ENCODE results near the gene DLX3. TPM values are rescaled to one million over a fixed set of nuclear protein-coding genes. Genes with fewer than 3 reads are reported as not detected.

The DLX3 gene
- total RNA-seq, 4 donors from 2014 or later = 12.9 to 31.8 (median 23.8) TPM

DNA sequence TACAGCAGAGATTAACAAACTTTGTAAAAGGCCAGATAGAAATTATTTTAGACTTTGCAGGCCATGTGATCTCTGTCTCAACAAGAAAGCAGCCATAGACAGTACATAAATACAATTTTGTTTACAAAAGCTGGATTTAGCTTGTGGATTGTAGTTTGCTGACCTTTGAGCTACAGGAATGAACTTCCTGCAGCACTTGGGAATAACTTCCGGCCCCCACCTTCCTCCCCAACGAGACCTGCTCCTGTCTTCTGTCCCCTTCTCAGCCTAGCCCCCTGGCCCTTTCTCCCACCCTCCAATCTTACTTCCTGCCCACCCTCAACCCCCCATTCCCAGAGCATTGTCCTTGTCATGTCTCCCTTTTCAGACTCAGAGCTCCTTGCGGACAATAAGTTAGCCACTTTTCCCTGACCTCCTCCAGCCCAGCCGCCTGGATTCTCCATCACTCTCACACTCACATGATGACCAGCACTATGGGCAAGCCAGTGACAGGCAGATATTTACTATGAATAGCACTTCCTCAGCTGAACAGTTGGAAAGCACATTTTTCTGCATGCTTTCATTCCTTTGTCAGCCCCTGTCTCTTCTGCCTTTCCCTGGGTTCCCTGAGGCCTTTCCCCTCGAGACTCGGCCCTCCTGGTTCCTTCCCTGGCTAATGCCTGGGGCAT lies 27.6 kb upstream of the DLX3 start:
- no peak for DNase-seq (ENCODE audit: low spot score in 2 of 2)
- peaks cover 4% of the 10 kb centered on the region for H3K27me3 ChIP-seq
- 69% methylated on average over 6 of the region's 6 CpGs for WGBS
- no peaks in the 10 kb centered on the region for H3K9me3 ChIP-seq
- no peak overlapping the region for H3K4me3 ChIP-seq
- peaks cover 10% of the 10 kb centered on the region for H3K4me1 ChIP-seq
- no peaks in the 10 kb centered on the region for H3K36me3 ChIP-seq
- TF ChIP-seq EP300 (IDR thresholded peaks at IDR 0.05) (no peak), POLR2AphosphoS5 (IDR thresholded peaks at IDR 0.05) (no peak), CTCF (IDR thresholded peaks at IDR 0.05) (no peak), POLR2A (IDR thresholded peaks at IDR 0.05) (no peak)
- H3K27ac ChIP-seq = no peak overlapping the region

- H3K4me1 ChIP-seq = peaks cover 2% of the 10 kb centered on the region
- no peak overlapping the region for H3K4me3 ChIP-seq
- WGBS = 94% methylated on average over 6 of the region's 6 CpGs
- no peaks in the 10 kb centered on the region for H3K27me3 ChIP-seq
- H3K36me3 ChIP-seq = no peaks in the 10 kb centered on the region
- TF ChIP-seq POLR2A (IDR thresholded peaks at IDR 0.05) (no peak), EP300 (IDR thresholded peaks at IDR 0.05) (no peak)
- H3K27ac ChIP-seq = no peak overlapping the region
- no peaks in the 10 kb centered on the region for H3K9me3 ChIP-seq
- DNase-seq (ENCODE audit: low spot score in 2 of 2) = no peak
Measured at GRCh38 chr17:50021681-50022370, 26.8 kb upstream of the DLX3 start.

GRCh38 chr17:50020841-50021599 lies 26.0 kb upstream of the DLX3 start:
- Histone ChIP-seq H3K36me3 (no peaks in the 10 kb centered on the region), H3K9me3 (no peaks in the 10 kb centered on the region), H3K27ac (no peak overlapping the region), H3K4me1 (no peaks in the 10 kb centered on the region), H3K4me3 (no peak overlapping the region), H3K27me3 (no peaks in the 10 kb centered on the region)
- TF ChIP-seq POLR2AphosphoS5 (IDR thresholded peaks at IDR 0.05) (no peak), EP300 (IDR thresholded peaks at IDR 0.05) (no peak), CTCF (IDR thresholded peaks at IDR 0.05) (no peak), POLR2A (IDR thresholded peaks at IDR 0.05) (no peak)
- WGBS = 55% methylated on average over 13 of the region's 13 CpGs
- no peak for DNase-seq (ENCODE audit: low spot score in 2 of 2)

DNA sequence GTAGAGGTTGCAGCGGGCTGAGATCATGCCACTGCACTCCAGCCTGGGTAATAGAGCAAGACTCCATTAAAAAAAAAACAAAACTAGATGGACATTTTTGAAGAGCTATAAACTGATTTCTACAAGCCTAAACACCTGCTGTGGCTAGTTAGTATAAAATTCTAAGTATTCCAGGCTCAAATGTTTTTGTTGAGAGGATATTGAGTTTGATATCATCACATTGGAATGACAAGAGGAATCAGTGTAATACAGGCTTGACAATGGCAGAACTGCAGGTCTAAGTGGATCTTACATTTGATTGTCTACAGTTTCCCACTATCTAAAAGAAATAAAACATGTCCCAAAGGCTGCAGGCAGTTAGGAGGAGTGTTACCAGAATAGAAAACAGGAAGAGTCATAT lies 23.9 kb upstream of the DLX3 start:
- no peak for DNase-seq (ENCODE audit: low spot score in 2 of 2)
- Histone ChIP-seq H3K27ac (no peak overlapping the region), H3K9me3 (no peaks in the 10 kb centered on the region), H3K27me3 (no peaks in the 10 kb centered on the region), H3K4me3 (no peak overlapping the region), H3K4me1 (no peaks in the 10 kb centered on the region), H3K36me3 (no peaks in the 10 kb centered on the region)
- 79% methylated on average over 1 of the region's 1 CpG for WGBS
- TF ChIP-seq EP300 (IDR thresholded peaks at IDR 0.05) (no peak), CTCF (IDR thresholded peaks at IDR 0.05) (no peak), POLR2A (IDR thresholded peaks at IDR 0.05) (no peak), POLR2AphosphoS5 (IDR thresholded peaks at IDR 0.05) (no peak)

DNA sequence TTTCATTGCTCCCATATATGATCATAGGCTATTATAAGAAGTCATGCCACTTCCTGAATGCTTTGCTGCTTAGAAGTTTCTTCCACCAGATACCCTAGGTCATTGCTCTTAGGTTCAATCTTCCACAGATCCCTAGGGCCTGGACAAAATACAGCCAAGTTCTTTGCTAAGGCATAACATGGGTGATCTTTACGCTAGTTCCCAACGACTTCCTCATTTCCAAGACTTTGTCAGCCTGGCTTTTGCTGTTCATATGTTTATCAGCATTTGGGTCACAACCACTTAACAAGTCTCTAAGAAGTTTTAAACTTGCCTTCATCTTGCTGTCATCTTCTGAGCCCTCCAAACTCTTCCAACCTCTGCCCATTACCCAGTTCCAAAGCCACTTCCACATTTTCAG lies 20.1 kb upstream of the DLX3 start:
- Histone ChIP-seq H3K9me3 (no peaks in the 10 kb centered on the region), H3K4me3 (no peak overlapping the region), H3K4me1 (no peaks in the 10 kb centered on the region), H3K36me3 (no peaks in the 10 kb centered on the region), H3K27me3 (no peaks in the 10 kb centered on the region), H3K27ac (no peak overlapping the region)
- no peak for TF ChIP-seq CTCF (IDR thresholded peaks at IDR 0.05)
- TF ChIP-seq POLR2AphosphoS5 (IDR thresholded peaks at IDR 0.05) = no peak
- no peak for TF ChIP-seq POLR2A (IDR thresholded peaks at IDR 0.05)
- TF ChIP-seq EP300 (IDR thresholded peaks at IDR 0.05) = no peak
- DNase-seq (ENCODE audit: low spot score in 2 of 2) = no peak
- 85% methylated on average over 2 of the region's 2 CpGs for WGBS
